ENCODE measurements around the gene SHMT2. TPM values are rescaled to one million over a fixed set of nuclear protein-coding genes. Genes with fewer than 3 reads are reported as not detected.

The SHMT2 gene
- total and polyA plus RNA-seq, 2 donors (not counting 1 experiment from before 2014, with no cell fraction given), result 154 to 380 TPM

GRCh38 chr12:57219205-57219992, 10.1 kb upstream of the SHMT2 start:
- Histone ChIP-seq H3K36me3 (ENCODE audit: control insufficient read depth, insufficient read depth, low read length) (no peaks in the 10 kb centered on the region), H3K4me2 (ENCODE audit: extremely low read depth, insufficient read depth, low read length) (no peak overlapping the region), H3K9me3 (ENCODE audit: control insufficient read depth, insufficient read depth, low read depth, low read length) (no peaks in the 10 kb centered on the region), H3K9ac (ENCODE audit: insufficient read depth, low read length) (no peak overlapping the region), H3K27me3 (ENCODE audit: control insufficient read depth, insufficient read depth, low read length) (peaks cover 48% of the 10 kb centered on the region), H4K20me1 (ENCODE audit: control insufficient read depth, extremely low read depth, insufficient read depth, low read length) (no peaks in the 10 kb centered on the region), H3K79me2 (ENCODE audit: control insufficient read depth, insufficient read depth, low read length) (no peaks in the 10 kb centered on the region), H3K27ac (ENCODE audit: insufficient read depth, low read length) (no peak overlapping the region), H3K4me1 (ENCODE audit: control insufficient read depth, extremely low read depth, insufficient read depth, low read length) (peaks cover 6% of the 10 kb centered on the region), H3K4me3 (replicated peaks in 1 of 4; ENCODE audit: control extremely low read depth in 1 of 4, insufficient read depth in 1 of 4, low read depth in 3 of 4, low read length in 4 of 4) (no peak overlapping the region), H2AFZ (ENCODE audit: low read length) (no peak overlapping the region)
- TF ChIP-seq EZH2 (IDR thresholded peaks at IDR 0.05; ENCODE audit: low read length, missing control alignments) (no peak), CTCF (conservative IDR thresholded peaks at IDR 0.05 in 1 of 2, IDR thresholded peaks at IDR 0.05 in 1 of 2; ENCODE audit: low read depth in 1 of 2, low read length in 2 of 2) (no peak)
- DNase-seq (ENCODE audit: low read depth in 2 of 2), result no peak

- H3K79me2 ChIP-seq (ENCODE audit: control insufficient read depth, insufficient read depth, low read length), result no peaks in the 10 kb centered on the region
- H3K4me3 ChIP-seq (replicated peaks in 1 of 4; ENCODE audit: control extremely low read depth in 1 of 4, insufficient read depth in 1 of 4, low read depth in 3 of 4, low read length in 4 of 4), result no peak overlapping the region
- peaks cover 45% of the 10 kb centered on the region for H3K27me3 ChIP-seq (ENCODE audit: control insufficient read depth, insufficient read depth, low read length)
- no peak for DNase-seq (ENCODE audit: low read depth in 2 of 2)
- no peak overlapping the region for H3K9ac ChIP-seq (ENCODE audit: insufficient read depth, low read length)
- TF ChIP-seq CTCF (conservative IDR thresholded peaks at IDR 0.05 in 1 of 2, IDR thresholded peaks at IDR 0.05 in 1 of 2; ENCODE audit: low read depth in 1 of 2, low read length in 2 of 2) (no peak), EZH2 (IDR thresholded peaks at IDR 0.05; ENCODE audit: low read length, missing control alignments) (no peak)
- H3K9me3 ChIP-seq (ENCODE audit: control insufficient read depth, insufficient read depth, low read depth, low read length), result no peaks in the 10 kb centered on the region
- no peaks in the 10 kb centered on the region for H3K36me3 ChIP-seq (ENCODE audit: control insufficient read depth, insufficient read depth, low read length)
- H3K4me2 ChIP-seq (ENCODE audit: extremely low read depth, insufficient read depth, low read length), result no peak overlapping the region
- no peak overlapping the region for H2AFZ ChIP-seq (ENCODE audit: low read length)
- H4K20me1 ChIP-seq (ENCODE audit: control insufficient read depth, extremely low read depth, insufficient read depth, low read length), result no peaks in the 10 kb centered on the region
- H3K4me1 ChIP-seq (ENCODE audit: control insufficient read depth, extremely low read depth, insufficient read depth, low read length), result peaks cover 6% of the 10 kb centered on the region
- H3K27ac ChIP-seq (ENCODE audit: insufficient read depth, low read length), result no peak overlapping the region
Measured at GRCh38 chr12:57219993-57220754, 9.3 kb upstream of the SHMT2 start.

DNA sequence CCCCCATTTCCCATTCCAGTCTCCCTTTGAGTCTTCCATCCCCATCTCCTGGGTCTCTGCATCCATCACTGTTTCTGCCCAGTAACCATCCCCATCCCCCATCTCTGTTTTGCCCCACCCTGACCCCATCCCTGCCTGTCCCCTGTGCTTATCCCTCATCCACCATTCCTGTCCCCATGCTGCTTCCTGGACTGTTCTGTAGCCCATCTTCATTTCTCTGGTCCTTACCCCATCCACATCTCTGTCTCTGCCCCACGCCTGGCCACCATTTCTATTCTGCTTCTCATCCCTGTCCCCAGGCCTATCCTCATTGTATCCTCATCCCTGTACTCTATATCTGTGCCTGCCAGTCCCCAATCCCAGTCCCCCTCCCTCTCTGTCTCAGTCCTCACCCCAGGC, 8.7 kb upstream of the SHMT2 start:
- no peak for DNase-seq (ENCODE audit: low read depth in 2 of 2)
- H3K4me2 ChIP-seq (ENCODE audit: extremely low read depth, insufficient read depth, low read length), result no peak overlapping the region
- H3K27me3 ChIP-seq (ENCODE audit: control insufficient read depth, insufficient read depth, low read length), result peaks cover 40% of the 10 kb centered on the region
- H3K9ac ChIP-seq (ENCODE audit: insufficient read depth, low read length), result no peak overlapping the region
- no peaks in the 10 kb centered on the region for H3K79me2 ChIP-seq (ENCODE audit: control insufficient read depth, insufficient read depth, low read length)
- H4K20me1 ChIP-seq (ENCODE audit: control insufficient read depth, extremely low read depth, insufficient read depth, low read length), result no peaks in the 10 kb centered on the region
- H3K27ac ChIP-seq (ENCODE audit: insufficient read depth, low read length), result no peak overlapping the region
- peaks cover 6% of the 10 kb centered on the region for H3K4me1 ChIP-seq (ENCODE audit: control insufficient read depth, extremely low read depth, insufficient read depth, low read length)
- H3K9me3 ChIP-seq (ENCODE audit: control insufficient read depth, insufficient read depth, low read depth, low read length), result no peaks in the 10 kb centered on the region
- H3K4me3 ChIP-seq (replicated peaks in 1 of 4; ENCODE audit: control extremely low read depth in 1 of 4, insufficient read depth in 1 of 4, low read depth in 3 of 4, low read length in 4 of 4), result no peak overlapping the region
- H2AFZ ChIP-seq (ENCODE audit: low read length), result no peak overlapping the region
- H3K36me3 ChIP-seq (ENCODE audit: control insufficient read depth, insufficient read depth, low read length), result no peaks in the 10 kb centered on the region
- TF ChIP-seq CTCF (conservative IDR thresholded peaks at IDR 0.05 in 1 of 2, IDR thresholded peaks at IDR 0.05 in 1 of 2; ENCODE audit: low read depth in 1 of 2, low read length in 2 of 2) (no peak), EZH2 (IDR thresholded peaks at IDR 0.05; ENCODE audit: low read length, missing control alignments) (peak; percentile 80)
